GM12891 (cell line): Measurements from ENCODE around the gene ECE2.

Experiments
- POLR2A ChIP-seq: IDR thresholded peaks from 2 replicates; pipeline ENCODE4 v1.6.1; 2011; ENCODE audit warnings: low read depth, low read length, control low read depth
- POLR2AphosphoS5 ChIP-seq: IDR thresholded peaks from 2 replicates; pipeline ENCODE4 v1.6.1; 2011; ENCODE audit warnings: low read depth, low read length, control low read depth
- POU2F2 ChIP-seq: IDR thresholded peaks from 2 replicates; pipeline ENCODE4 v1.6.1; 2011; ENCODE audit warnings: low read depth, mild to moderate bottlenecking, control low read depth, low read length, moderate library complexity
- TAF1 ChIP-seq: IDR thresholded peaks from 2 replicates; pipeline ENCODE4 v1.6.1; 2011; ENCODE audit warnings: low read depth, low read length, control low read depth

GRCh38 chr3:184234224-184234623, 41.6 kb upstream of the ECE2 start:
- no peak for TF ChIP-seq POLR2AphosphoS5
- TF ChIP-seq POU2F2: no peak
- no peak for TF ChIP-seq TAF1
- no peak for TF ChIP-seq POLR2A
